K562 (cell line): ENCODE results near the gene TNFAIP8L2. TPM values are rescaled to one million over a fixed set of nuclear protein-coding genes. Genes with fewer than 3 reads are reported as not detected.
A peak's percentile ranks its signal among the peaks of the same experiment; 100 is the strongest.

Source experiments
- BMI1 ChIP-seq: fragments of 150-350 bp; IDR thresholded peaks from 2 replicates; pipeline ENCODE4 v1.6.1; 2014; ENCODE audit warnings: low read length
- BRF1 ChIP-seq: IDR thresholded peaks from 3 replicates; pipeline ENCODE4 v1.6.1; 2011; ENCODE audit warnings: borderline replicate concordance, mild to moderate bottlenecking; ENCODE audit not compliant: insufficient read length; ENCODE audit errors: extremely low read depth
- BRF2 ChIP-seq: IDR thresholded peaks from 3 replicates; pipeline ENCODE4 v1.6.1; 2011; ENCODE audit warnings: borderline replicate concordance, mild to moderate bottlenecking; ENCODE audit not compliant: insufficient read length, insufficient read depth
- IRF2 ChIP-seq: sonication (generic); formaldehyde crosslinking; IDR thresholded peaks from 2 replicates; pipeline ENCODE4 v1.8.1; 2022; ENCODE audit warnings: mild to moderate bottlenecking, missing genetic modification reagents
- NCOA4 ChIP-seq: fragments of 450-650 bp; IDR thresholded peaks from 2 replicates; pipeline ENCODE4 v1.6.1; 2018; ENCODE audit warnings: mild to moderate bottlenecking; ENCODE audit not compliant: partially characterized antibody
- NKRF ChIP-seq: fragments of 450-650 bp; IDR thresholded peaks from 2 replicates; pipeline ENCODE4 v1.6.1; 2016; ENCODE audit warnings: borderline replicate concordance
- RB1 ChIP-seq: fragments of 450-650 bp; IDR thresholded peaks from 2 replicates; pipeline ENCODE4 v1.6.1; 2017; ENCODE audit warnings: low read depth, mild to moderate bottlenecking
- STAT5B ChIP-seq: fragments of 250-450 bp; sonication (Bioruptor Pico); IDR thresholded peaks from 2 replicates; pipeline ENCODE4 v1.8.0; 2021; ENCODE audit warnings: mild to moderate bottlenecking, inconsistent platforms
- ZC3H11A ChIP-seq: IDR thresholded peaks from 2 replicates; pipeline ENCODE4 v1.6.1; 2012; ENCODE audit warnings: low read depth, low read length, improper control_type of control experiment
- ZNF263 ChIP-seq: sonication (generic); formaldehyde crosslinking; IDR thresholded peaks from 2 replicates; pipeline ENCODE4 v1.8.0; 2022; ENCODE audit warnings: mild to moderate bottlenecking, missing genetic modification reagents, borderline replicate concordance
- ZNF436 ChIP-seq: fragments of 250-450, 450-650 bp; sonication (Bioruptor Pico); formaldehyde crosslinking; IDR thresholded peaks from 2 replicates; pipeline ENCODE4 v1.7.0; 2020; ENCODE audit warnings: mild to moderate bottlenecking
- polyA plus RNA-seq, 8 experiments: library from polyadenylated mRNA; depleted of rRNA in 4 of 8; stranded (reverse) in 5 of 8; unstranded in 3 of 8; fragments of >200 nt; fragmentation: Nextera tagmentation in 2 of 8; fragmentation: Illumina TruSeq in 1 of 8; extraction: Ambion mirVana in 2 of 8; extraction: Trizol in 1 of 8; gene quantifications; 2 replicates each; pipeline versions ENCODE4 v1.2.1 to v1.2.3, GENCODE V29; 2011 to 2014; ENCODE audit warnings: inconsistent platforms in 1 of 8, missing spikeins in 1 of 8
- total RNA-seq, 7 experiments: library from RNA; depleted of rRNA in 6 of 7; stranded (reverse); fragments of >200 nt in 6 of 7; fragmentation: Illumina TruSeq in 2 of 7; extraction: Trizol in 2 of 7; gene quantifications; 2 replicates each; pipeline versions ENCODE4 v1.2.1 to v1.2.3, GENCODE V29; 2011 to 2021; ENCODE audit warnings: low replicate concordance in 1 of 7
- TF ChIP-seq, protein P1 (sequence below): fragments of 250-450 bp; sonication (Bioruptor Pico); IDR thresholded peaks from 2 replicates; pipeline ENCODE4 v1.8.0; 2022; ENCODE audit warnings: moderate library complexity, mild to moderate bottlenecking, inconsistent platforms

The TNFAIP8L2 gene
- total and polyA plus RNA-seq, 9 of the 15 experiments (the other 6 are each of a cell fraction or from before 2014, with no cell fraction given) = 0.05 to 1.7 (median 0.52) TPM

DNA sequence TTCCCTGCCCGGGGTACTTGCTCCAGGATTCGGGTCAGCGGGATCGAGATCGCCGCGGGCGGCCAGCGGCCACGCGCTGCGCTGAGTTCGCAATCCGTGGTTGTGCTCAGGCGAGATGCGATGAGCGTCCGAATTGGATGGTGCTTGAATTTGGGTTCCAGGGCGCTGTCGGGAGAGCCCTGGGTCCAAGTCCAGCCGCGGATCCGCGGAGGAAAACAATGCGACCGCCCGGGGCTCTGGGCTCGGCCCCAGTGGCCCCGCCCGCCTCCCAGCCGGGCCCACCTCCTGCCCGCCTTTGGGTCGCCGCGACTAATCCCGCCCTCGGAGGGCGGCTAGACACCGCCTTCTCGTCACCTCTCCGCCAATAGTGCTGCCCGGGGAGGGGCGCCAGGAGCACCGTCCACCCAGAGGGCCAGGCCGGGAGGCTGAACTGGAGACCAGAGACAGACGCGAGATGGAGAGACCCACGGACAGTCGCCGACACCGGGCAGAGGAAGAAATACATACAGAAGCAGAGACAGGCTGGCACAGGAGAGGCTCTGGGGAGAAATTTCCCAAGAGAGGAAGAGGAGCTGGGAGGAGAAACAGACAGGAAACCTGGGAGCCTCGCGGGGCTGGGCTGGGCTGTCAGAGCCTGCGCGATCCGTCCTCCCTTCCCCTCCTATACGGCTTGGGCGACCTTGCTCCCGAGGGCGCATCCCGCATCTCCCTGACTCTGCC is 9.9 kb upstream of the TNFAIP8L2 start, which contains the start of gene SEMA6C (continued):
- TF ChIP-seq BRF2 (no peak), NCOA4 (no peak), BMI1 (no peak), NKRF (0 out of 2 replicates have a peak, but pooled peaks have one; percentile 35), STAT5B (CRISPR knock-in tag) (no peak), IRF2 (CRISPR knock-in tag) (no peak), BRF1 (no peak), RB1 (peak; percentile 71), ZNF436 (CRISPR knock-in tag) (no peak), ZC3H11A (no peak), ZNF263 (peak; percentile 98)
- TF ChIP-seq, protein P1, sequence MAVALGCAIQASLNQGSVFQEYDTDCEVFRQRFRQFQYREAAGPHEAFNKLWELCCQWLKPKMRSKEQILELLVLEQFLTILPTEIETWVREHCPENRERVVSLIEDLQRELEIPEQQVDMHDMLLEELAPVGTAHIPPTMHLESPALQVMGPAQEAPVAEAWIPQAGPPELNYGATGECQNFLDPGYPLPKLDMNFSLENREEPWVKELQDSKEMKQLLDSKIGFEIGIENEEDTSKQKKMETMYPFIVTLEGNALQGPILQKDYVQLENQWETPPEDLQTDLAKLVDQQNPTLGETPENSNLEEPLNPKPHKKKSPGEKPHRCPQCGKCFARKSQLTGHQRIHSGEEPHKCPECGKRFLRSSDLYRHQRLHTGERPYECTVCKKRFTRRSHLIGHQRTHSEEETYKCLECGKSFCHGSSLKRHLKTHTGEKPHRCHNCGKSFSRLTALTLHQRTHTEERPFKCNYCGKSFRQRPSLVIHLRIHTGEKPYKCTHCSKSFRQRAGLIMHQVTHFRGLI (CRISPR knock-in tag) = no peak
